Neuronal stem cell (in vitro differentiated cells): ENCODE measurements around the gene CYP1A2.
A peak's percentile ranks its signal among the peaks of the same experiment; 100 is the strongest.

Source experiments
- DNase-seq: peaks from one replicate; pipeline ENCODE4 v3.0.0-alpha.2; 2013; ENCODE audit warnings: low spot score
- H2AFZ ChIP-seq: one replicate; pipeline ENCODE4 v1.6.1; 2013; ENCODE audit warnings: mild to moderate bottlenecking, low read length, inconsistent platforms
- H2AK5ac ChIP-seq: 2 replicates; pipeline ENCODE4 v1.6.1; 2013; ENCODE audit warnings: low read depth, mild to moderate bottlenecking, inconsistent platforms, low read length, moderate library complexity, mixed read lengths
- H2BK120ac ChIP-seq: 2 replicates; pipeline ENCODE4 v1.6.1; 2013; ENCODE audit warnings: low read depth, mild to moderate bottlenecking, inconsistent platforms, low read length, moderate library complexity, mixed read lengths
- H2BK12ac ChIP-seq: one replicate; pipeline ENCODE4 v1.6.1; 2013; ENCODE audit warnings: low read length, inconsistent platforms
- H2BK15ac ChIP-seq: 2 replicates; pipeline ENCODE4 v1.6.1; 2013; ENCODE audit warnings: mild to moderate bottlenecking, low read length, inconsistent platforms, mixed read lengths
- H2BK5ac ChIP-seq: one replicate; pipeline ENCODE4 v1.6.1; 2013; ENCODE audit warnings: inconsistent platforms, mild to moderate bottlenecking, low read length, moderate library complexity
- H3K14ac ChIP-seq: one replicate; pipeline ENCODE4 v1.6.1; 2013; ENCODE audit warnings: low read length, inconsistent platforms
- H3K18ac ChIP-seq: 2 replicates; pipeline ENCODE4 v1.6.1; 2013; ENCODE audit warnings: low read length, inconsistent platforms
- H3K23ac ChIP-seq: 2 replicates; pipeline ENCODE4 v1.6.1; 2013; ENCODE audit warnings: low read depth, mild to moderate bottlenecking, mixed read lengths, low read length, inconsistent platforms; ENCODE audit not compliant: poor library complexity
- H3K27ac ChIP-seq: replicated peaks from 3 replicates; pipeline ENCODE4 v1.5.1; 2013; ENCODE audit warnings: low read length, inconsistent platforms
- H3K27me3 ChIP-seq, 3 experiments: 2 replicates each; pipeline ENCODE4 v1.6.1; 2013; ENCODE audit warnings: low read length in 3 of 3, mild to moderate bottlenecking in 2 of 3, inconsistent platforms in 1 of 3, low read depth in 1 of 3, mixed read lengths in 1 of 3, moderate library complexity in 1 of 3; ENCODE audit not compliant: control insufficient read depth in 3 of 3, insufficient read depth in 3 of 3
- H3K36me3 ChIP-seq, 2 donors: replicated peaks in 1 of 2; 2 replicates each; pipeline ENCODE4 v1.6.1; 2013; ENCODE audit warnings: low read length in 2 of 2; ENCODE audit not compliant: control insufficient read depth in 2 of 2, insufficient read depth in 2 of 2
- H3K4ac ChIP-seq: 2 replicates; pipeline ENCODE4 v1.6.1; 2013; ENCODE audit warnings: inconsistent platforms, mild to moderate bottlenecking, low read length, moderate library complexity
- H3K4me1 ChIP-seq, 2 donors: 1 replicate in 1 of 2; 2 replicates in 1 of 2; pipeline ENCODE4 v1.6.1; 2013; ENCODE audit warnings: low read length in 2 of 2, low read depth in 1 of 2; ENCODE audit not compliant: control insufficient read depth in 2 of 2, insufficient read depth in 1 of 2
- H3K4me2 ChIP-seq: one replicate; pipeline ENCODE4 v1.6.1; 2013; ENCODE audit warnings: mild to moderate bottlenecking, low read length, inconsistent platforms; ENCODE audit not compliant: insufficient read depth, poor library complexity, severe bottlenecking
- H3K4me3 ChIP-seq, 2 donors: 2 replicates each; pipeline ENCODE4 v1.5.1; 2013; ENCODE audit warnings: low read length in 2 of 2, mild to moderate bottlenecking in 2 of 2, inconsistent platforms in 1 of 2, moderate library complexity in 1 of 2
- H3K79me1 ChIP-seq: one replicate; pipeline ENCODE4 v1.6.1; 2013; ENCODE audit warnings: low read depth, mild to moderate bottlenecking, inconsistent platforms, low read length, moderate library complexity
- H3K9ac ChIP-seq: one replicate; pipeline ENCODE4 v1.6.1; 2013; ENCODE audit warnings: mild to moderate bottlenecking, low read depth, low read length, inconsistent platforms; ENCODE audit not compliant: poor library complexity
- H3K9me3 ChIP-seq, 2 donors: replicated peaks in 1 of 2; 2 replicates each; pipeline versions ENCODE3 to v1.6.1; 2013; ENCODE audit warnings: low read length in 2 of 2, mild to moderate bottlenecking in 2 of 2, inconsistent platforms in 1 of 2, low read depth in 1 of 2, mixed read lengths in 1 of 2, moderate library complexity in 1 of 2; ENCODE audit not compliant: control insufficient read depth in 2 of 2, insufficient read depth in 1 of 2
- H4K8ac ChIP-seq: one replicate; pipeline ENCODE4 v1.6.1; 2013; ENCODE audit warnings: low read depth, mild to moderate bottlenecking, inconsistent platforms, low read length, moderate library complexity
- H4K91ac ChIP-seq: one replicate; pipeline ENCODE4 v1.6.1; 2013; ENCODE audit warnings: low read length, low read depth, mild to moderate bottlenecking, inconsistent platforms; ENCODE audit not compliant: poor library complexity
- WGBS, 2 donors: extraction: QIAGEN DNeasy Blood & Tissue Kit; methylation state at CpG; one replicate each; pipeline ENCODE4 v1.1.7; 2013; ENCODE audit warnings: missing lambda C conversion rate in 2 of 2, mixed read lengths in 1 of 2; ENCODE audit not compliant: insufficient read length in 2 of 2, insufficient replicate concordance in 1 of 2; ENCODE audit errors: extremely low coverage in 2 of 2; 5-methylcytosine and 5-hydroxymethylcytosine counted together

The CYP1A2 gene

GRCh38 chr15:74767167-74768098 is 18.8 kb downstream of the CYP1A2 start:
- Histone ChIP-seq H3K4ac (no peak overlapping the region), H3K27ac (no peak overlapping the region), H3K79me1 (no peaks in the 10 kb centered on the region), H3K23ac (no peak overlapping the region), H4K91ac (no peak overlapping the region), H3K18ac (no peak overlapping the region), H2BK120ac (no peak overlapping the region), H3K9ac (no peak overlapping the region), H2BK5ac (no peak overlapping the region), H3K4me2 (no peak overlapping the region), H3K14ac (no peak overlapping the region), H2AK5ac (peak overlapping the region; percentile 47), H2BK15ac (peak overlapping the region; percentile 44), H2BK12ac (no peak overlapping the region), H2AFZ (no peak overlapping the region), H3K9me3 (peaks cover 0 to 2% of the 10 kb centered on the region in 2 donors), H3K4me1 (peaks cover 7 to 15% of the 10 kb centered on the region in 2 donors), H4K8ac (no peak overlapping the region), H3K4me3 (no peak overlapping the region), H3K36me3 (no peaks in the 10 kb centered on the region), H3K27me3 (peaks cover 0 to 15% (median 3%) of the 10 kb centered on the region in 3 experiments)
- no peak for DNase-seq
- WGBS, 2 donors, result no CpG with 5 or more reads among the region's 14 CpGs

- no peak for DNase-seq
- Histone ChIP-seq H3K4me3 (no peak overlapping the region), H3K18ac (no peak overlapping the region)
These were observed 19.6 kb downstream of the CYP1A2 start for GRCh38 chr15:74768099-74768770.

GRCh38 chr15:74768771-74769342 is 20.2 kb downstream of the CYP1A2 start:
- Histone ChIP-seq H3K4me2 (peak overlapping the region; percentile 26), H3K4me3 (no peak overlapping the region), H3K23ac (no peak overlapping the region), H3K18ac (no peak overlapping the region), H2AK5ac (no peak overlapping the region), H3K4ac (no peak overlapping the region), H4K8ac (no peak overlapping the region), H2BK120ac (no peak overlapping the region), H2BK12ac (no peak overlapping the region), H2BK15ac (no peak overlapping the region), H3K9me3 (peaks cover 0 to 2% of the 10 kb centered on the region in 2 donors), H3K27ac (no peak overlapping the region), H3K9ac (no peak overlapping the region), H3K14ac (no peak overlapping the region), H3K4me1 (peaks cover 14 to 19% of the 10 kb centered on the region in 2 donors), H3K36me3 (no peaks in the 10 kb centered on the region), H3K79me1 (no peaks in the 10 kb centered on the region), H4K91ac (no peak overlapping the region), H2BK5ac (no peak overlapping the region), H3K27me3 (peaks cover 0 to 10% (median 3%) of the 10 kb centered on the region in 3 experiments), H2AFZ (peak overlapping the region; percentile 71)
- no CpG with 5 or more reads among the region's 9 CpGs for WGBS, 2 donors
- no peak for DNase-seq

More at GRCh38 chr15:74768099-74768770, 19.6 kb downstream of the CYP1A2 start:
- H2BK12ac ChIP-seq, result no peak overlapping the region
- no peak overlapping the region for H3K4ac ChIP-seq
- no peak overlapping the region for H2BK5ac ChIP-seq
- no peak overlapping the region for H2BK15ac ChIP-seq
- peak overlapping the region; percentile 26 for H3K4me2 ChIP-seq
- no peak overlapping the region for H3K27ac ChIP-seq
- H3K9ac ChIP-seq, result peak overlapping the region; percentile 38
- no CpG with 5 or more reads among the region's 15 CpGs for WGBS, 2 donors
- peak overlapping the region; percentile 47 for H2AK5ac ChIP-seq
- H3K14ac ChIP-seq, result no peak overlapping the region
- H3K23ac ChIP-seq, result no peak overlapping the region
- H2BK120ac ChIP-seq, result no peak overlapping the region
- peak overlapping the region; percentile 71 for H2AFZ ChIP-seq
- no peaks in the 10 kb centered on the region for H3K36me3 ChIP-seq
- no peaks in the 10 kb centered on the region for H3K79me1 ChIP-seq
- H4K8ac ChIP-seq, result no peak overlapping the region
- peaks cover 7 to 13% of the 10 kb centered on the region in 2 donors for H3K4me1 ChIP-seq
- H4K91ac ChIP-seq, result no peak overlapping the region
- H3K9me3 ChIP-seq, result peaks cover 0 to 2% of the 10 kb centered on the region in 2 donors
- peaks cover 0 to 15% (median 3%) of the 10 kb centered on the region in 3 experiments for H3K27me3 ChIP-seq
